Measurements from ENCODE around the gene UPK3BL1. TPM values are rescaled to one million over a fixed set of nuclear protein-coding genes. Genes with fewer than 3 reads are reported as not detected.
"Not testable (repeated sequence)": the region's sequence is repeated elsewhere in the genome, so short reads cannot be mapped to it uniquely, and the experiment has no call there.

UPK3BL1 gene
- total RNA-seq, 1 donor from 2014 or later: 23.0 TPM

GRCh38 chr7:102611675-102612325 is 30.8 kb downstream of the UPK3BL1 start:
- H3K4me3 Mint-ChIP-seq: peak overlapping the region; percentile 34
- H3K4me1 Mint-ChIP-seq; intact Hi-C loops (cut with micrococcal nuclease): not testable (repeated sequence)

GRCh38 chr7:102611013-102611674 is 31.4 kb downstream of the UPK3BL1 start:
- DNase-seq; H3K27me3 Mint-ChIP-seq; H3K4me1 Mint-ChIP-seq; intact Hi-C loops (cut with micrococcal nuclease); H3K36me3 Mint-ChIP-seq (ENCODE audit: low read depth); H3K9me3 Mint-ChIP-seq; H3K4me3 Mint-ChIP-seq; H3K27ac Mint-ChIP-seq: not testable (repeated sequence)

More at GRCh38 chr7:102611675-102612325, 30.8 kb downstream of the UPK3BL1 start:
- not testable (repeated sequence) for DNase-seq; H3K27me3 Mint-ChIP-seq; H3K36me3 Mint-ChIP-seq (ENCODE audit: low read depth); H3K9me3 Mint-ChIP-seq; H3K27ac Mint-ChIP-seq

DNA sequence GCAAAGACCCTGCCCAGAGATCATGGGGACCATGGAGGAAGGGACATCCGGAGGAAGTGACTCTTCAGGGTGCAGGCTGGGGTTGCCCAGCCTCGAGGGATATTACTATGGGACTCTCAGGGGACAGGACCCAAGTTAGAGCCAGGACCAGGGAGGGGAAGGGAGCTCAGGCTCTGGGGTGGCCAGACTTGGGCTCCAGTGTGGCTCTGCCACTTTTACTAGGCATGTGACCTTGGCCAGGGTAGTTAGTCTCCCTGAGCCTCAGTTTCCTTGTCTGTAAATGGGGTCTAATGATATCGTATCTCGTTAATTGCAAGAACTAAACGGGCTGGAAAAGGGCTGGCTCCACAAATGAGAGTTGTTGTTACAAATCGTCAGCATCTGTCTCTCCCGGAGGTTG is 32.1 kb downstream of the UPK3BL1 start:
- H3K9me3 Mint-ChIP-seq; H3K27me3 Mint-ChIP-seq; H3K36me3 Mint-ChIP-seq (ENCODE audit: low read depth); H3K4me1 Mint-ChIP-seq; intact Hi-C loops (cut with micrococcal nuclease); H3K27ac Mint-ChIP-seq; H3K4me3 Mint-ChIP-seq: not testable (repeated sequence)
- peak; percentile 57 for DNase-seq

- H3K9me3 Mint-ChIP-seq; H3K36me3 Mint-ChIP-seq (ENCODE audit: low read depth); H3K4me1 Mint-ChIP-seq; DNase-seq; H3K4me3 Mint-ChIP-seq; intact Hi-C loops (cut with micrococcal nuclease); H3K27ac Mint-ChIP-seq; H3K27me3 Mint-ChIP-seq: not testable (repeated sequence)
These were observed 32.9 kb downstream of the UPK3BL1 start for GRCh38 chr7:102609734-102610133.

- H3K27me3 Mint-ChIP-seq; H3K27ac Mint-ChIP-seq; DNase-seq; intact Hi-C loops (cut with micrococcal nuclease); H3K4me1 Mint-ChIP-seq; H3K36me3 Mint-ChIP-seq (ENCODE audit: low read depth); H3K4me3 Mint-ChIP-seq; H3K9me3 Mint-ChIP-seq: not testable (repeated sequence)
These were observed 35.7 kb downstream of the UPK3BL1 start for GRCh38 chr7:102606848-102607247.

GRCh38 chr7:102604431-102605145 is 38.0 kb downstream of the UPK3BL1 start:
- H3K27me3 Mint-ChIP-seq; H3K4me3 Mint-ChIP-seq; H3K4me1 Mint-ChIP-seq; H3K27ac Mint-ChIP-seq; H3K9me3 Mint-ChIP-seq; DNase-seq; H3K36me3 Mint-ChIP-seq (ENCODE audit: low read depth); intact Hi-C loops (cut with micrococcal nuclease): not testable (repeated sequence)

DNA sequence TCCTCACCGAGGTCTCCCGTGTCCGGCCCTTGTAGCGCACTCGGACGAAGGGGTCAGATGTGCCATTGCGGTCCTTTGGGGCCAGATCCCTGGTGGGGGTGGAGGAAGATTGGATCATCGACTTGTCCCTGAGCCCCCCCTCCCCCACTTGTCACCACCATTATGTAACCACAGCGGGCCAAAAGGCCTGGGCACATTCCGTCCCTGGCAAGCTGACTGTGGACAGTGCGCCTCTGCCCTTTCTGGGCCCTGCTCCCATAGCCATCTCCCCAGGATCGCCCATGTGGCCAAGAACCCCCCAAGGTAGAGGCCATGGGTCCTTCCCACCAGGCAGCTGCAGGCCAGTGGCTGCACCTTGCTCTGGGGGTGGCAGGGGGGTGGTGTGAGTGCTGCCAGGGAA is 40.3 kb downstream of the UPK3BL1 start:
- DNase-seq; H3K27ac Mint-ChIP-seq; H3K4me1 Mint-ChIP-seq; H3K36me3 Mint-ChIP-seq (ENCODE audit: low read depth); H3K9me3 Mint-ChIP-seq; intact Hi-C loops (cut with micrococcal nuclease); H3K4me3 Mint-ChIP-seq; H3K27me3 Mint-ChIP-seq: not testable (repeated sequence)

DNA sequence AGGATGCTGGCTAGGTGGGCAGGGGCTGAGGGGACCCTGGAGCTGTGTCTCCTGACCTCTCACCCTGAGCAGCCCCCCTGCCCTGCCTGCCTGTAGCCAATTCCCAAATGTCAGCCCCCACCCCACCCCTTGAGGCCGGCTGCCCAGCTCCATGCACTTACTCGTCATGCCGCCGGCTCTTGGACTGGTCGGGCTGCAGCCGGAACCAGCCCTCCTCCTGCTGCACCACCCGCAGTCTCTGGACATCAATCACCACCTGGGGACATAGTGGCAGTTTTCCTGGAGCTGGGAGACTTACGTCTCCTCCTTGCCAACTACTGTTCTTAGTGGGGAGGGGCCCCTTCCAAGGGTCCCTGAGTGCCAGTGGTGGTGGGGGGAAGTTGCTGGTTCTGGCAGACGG is 42.9 kb downstream of the UPK3BL1 start:
- not testable (repeated sequence) for DNase-seq

DNA sequence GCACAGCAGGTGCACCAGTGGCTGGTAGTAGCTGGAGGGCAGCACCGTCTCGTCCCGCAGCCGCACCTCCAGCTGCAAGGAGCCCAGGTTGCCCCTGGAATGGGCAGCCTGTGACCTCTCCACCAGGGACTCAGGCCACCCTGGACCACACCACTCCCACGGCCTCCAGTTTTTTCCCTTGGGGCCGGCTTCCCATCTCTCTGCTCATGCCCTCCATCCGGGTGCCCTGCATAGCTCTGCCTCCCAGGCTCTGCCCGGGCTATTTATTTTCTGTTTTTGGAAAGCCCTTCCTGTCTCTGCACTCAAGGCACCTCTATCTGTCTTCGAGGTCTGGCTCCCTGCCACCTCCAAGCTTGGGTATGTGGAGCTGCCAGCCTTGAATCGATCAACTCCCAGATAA is 46.6 kb downstream of the UPK3BL1 start:
- H3K27ac Mint-ChIP-seq; H3K27me3 Mint-ChIP-seq; H3K9me3 Mint-ChIP-seq; H3K36me3 Mint-ChIP-seq (ENCODE audit: low read depth); H3K4me3 Mint-ChIP-seq; H3K4me1 Mint-ChIP-seq; intact Hi-C loops (cut with micrococcal nuclease): not testable (repeated sequence)
- peak; percentile 52 for DNase-seq

More for the DNA sequence above, 42.9 kb downstream of the UPK3BL1 start:
- H3K9me3 Mint-ChIP-seq; H3K27me3 Mint-ChIP-seq; H3K4me1 Mint-ChIP-seq; H3K27ac Mint-ChIP-seq; H3K4me3 Mint-ChIP-seq; intact Hi-C loops (cut with micrococcal nuclease); H3K36me3 Mint-ChIP-seq (ENCODE audit: low read depth): not testable (repeated sequence)

DNA sequence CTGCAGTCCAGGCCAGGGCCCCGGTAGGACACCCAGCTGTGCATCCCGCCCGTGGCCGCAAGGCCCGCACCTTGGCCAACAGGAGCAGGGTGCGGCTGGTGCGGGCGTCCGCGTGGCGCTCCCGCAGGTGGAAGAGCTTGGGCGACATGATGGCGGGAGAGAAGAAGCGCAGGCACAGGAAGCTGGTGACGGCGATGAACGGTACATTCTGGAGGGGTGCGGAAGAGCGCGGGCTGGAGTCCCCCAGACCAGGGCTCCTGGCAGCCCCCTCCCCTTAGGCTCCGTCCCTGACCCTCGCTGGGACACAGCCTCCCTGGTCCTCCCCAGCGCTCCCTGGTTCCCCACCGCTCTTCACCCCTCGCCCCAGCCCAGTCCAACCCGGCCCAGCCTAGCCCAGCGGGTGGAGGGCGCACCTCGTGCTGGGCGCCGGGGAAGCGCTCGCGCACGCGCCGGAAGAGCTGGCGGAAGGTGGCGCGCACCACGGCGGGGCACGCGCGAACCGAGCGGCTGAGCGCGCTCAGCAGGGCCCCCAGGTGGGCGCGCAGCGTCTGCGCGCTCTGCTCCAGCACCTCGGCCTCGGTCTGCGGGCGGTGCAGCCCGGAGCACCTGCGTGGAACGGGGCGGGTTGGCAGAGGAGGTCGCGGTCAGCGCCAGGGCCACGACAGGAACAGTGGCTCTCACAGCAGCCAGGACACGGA is 48.8 kb downstream of the UPK3BL1 start:
- H3K9me3 Mint-ChIP-seq; H3K4me3 Mint-ChIP-seq; H3K4me1 Mint-ChIP-seq; intact Hi-C loops (cut with micrococcal nuclease); H3K27me3 Mint-ChIP-seq; H3K27ac Mint-ChIP-seq; H3K36me3 Mint-ChIP-seq (ENCODE audit: low read depth); DNase-seq: not testable (repeated sequence)

- H3K27ac Mint-ChIP-seq; H3K27me3 Mint-ChIP-seq; H3K4me3 Mint-ChIP-seq; H3K9me3 Mint-ChIP-seq; H3K4me1 Mint-ChIP-seq; intact Hi-C loops (cut with micrococcal nuclease); H3K36me3 Mint-ChIP-seq (ENCODE audit: low read depth): not testable (repeated sequence)
- DNase-seq: peak; percentile 70
These were observed 50.0 kb downstream of the UPK3BL1 start for GRCh38 chr7:102592477-102593019.

DNA sequence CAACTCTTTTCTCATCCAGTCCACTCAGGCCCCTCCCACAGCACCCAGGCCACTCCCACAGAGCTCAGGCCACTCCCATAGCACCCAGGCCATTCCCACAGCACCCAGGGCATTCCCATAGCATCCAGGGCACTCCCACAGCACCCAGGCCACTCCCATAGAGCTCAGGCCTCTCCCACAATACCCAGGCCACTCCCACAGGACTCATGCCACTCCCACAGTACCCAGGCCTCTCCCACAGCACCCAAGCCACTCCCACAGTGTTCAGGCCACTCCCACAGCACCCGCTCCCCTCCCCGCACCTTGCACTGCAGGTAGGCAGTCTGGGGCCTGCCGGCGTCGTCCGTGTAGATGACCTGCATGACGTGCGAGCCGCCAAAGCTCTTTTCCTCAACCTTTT is 52.7 kb downstream of the UPK3BL1 start:
- H3K4me3 Mint-ChIP-seq; H3K27ac Mint-ChIP-seq; H3K4me1 Mint-ChIP-seq; intact Hi-C loops (cut with micrococcal nuclease); H3K36me3 Mint-ChIP-seq (ENCODE audit: low read depth); DNase-seq; H3K27me3 Mint-ChIP-seq; H3K9me3 Mint-ChIP-seq: not testable (repeated sequence)
